HCT116 (cell line): Measurements from ENCODE around the gene APP. TPM values are rescaled to one million over a fixed set of nuclear protein-coding genes. Genes with fewer than 3 reads are reported as not detected.

Experiments
- ATAC-seq: fragments of 200-7000 bp; cut with Tn5 transposase; 2 replicates; pipeline ENCODE4 v1.9.1; 2020; ENCODE audit warnings: mild to moderate bottlenecking, moderate library complexity
- BruUV-seq: library from RNA; stranded (reverse); fragments of 400-500 nt; replicated peaks from 2 replicates; lab custom pipeline; 2021; lab: Mats Ljungman, UMichigan
- CTCF ChIA-PET: fragments of 300-600 bp; sonication (Branson Sonifier 250); formaldehyde crosslinking; loops from one replicate; lab custom pipeline; 2021; ENCODE audit warnings: antibody characterized with exemption; lab: Charles Lee
- POLR2A ChIA-PET: fragments of 300-600, 350-600 bp; sonication (Branson Sonifier 250); formaldehyde crosslinking; loops from one replicate; lab custom pipeline; 2021; ENCODE audit warnings: antibody characterized with exemption; lab: Charles Lee
- RAD21 ChIA-PET, 2 experiments: fragments of 300-600 bp; sonication (Branson Sonifier 250); formaldehyde crosslinking; loops; one replicate each; lab custom pipeline; 2023; ENCODE audit warnings: low total read pairs in 2 of 2; ENCODE audit not compliant: uncharacterized antibody in 2 of 2, unreplicated experiment in 2 of 2, low non-redundant PET in 1 of 2; lab: Charles Lee
- DNase-seq: peaks from one replicate; pipeline ENCODE4 v3.0.0-alpha.2; 2010; ENCODE audit warnings: low read depth, low spot score
- H2AFZ ChIP-seq: fragments of 200-600 bp; shearing (Covaris generic), sonication (generic); 2 replicates; pipeline ENCODE4 v1.6.1; 2017; ENCODE audit warnings: low read depth, mixed run types, mixed read lengths, antibody characterized with exemption, low read length; ENCODE audit not compliant: poor library complexity, severe bottlenecking
- H3K27ac ChIP-seq: 2 replicates; pipeline ENCODE4 v1.5.1; 2012; ENCODE audit warnings: low read depth, low read length
- H3K27me3 ChIP-seq: fragments of 200-600 bp; sonication (generic); 2 replicates; pipeline ENCODE4 v1.6.1; 2016; ENCODE audit warnings: mixed run types, low read length, mixed read lengths; ENCODE audit not compliant: insufficient read depth
- H3K36me3 ChIP-seq, 2 experiments: fragments of 200-500 bp in 1 of 2; fragments of 200-600 bp in 1 of 2; sonication (Bioruptor generic) in 1 of 2; sonication (generic) in 1 of 2; 2 replicates each; pipeline versions ENCODE4 v1.5.1 to v1.6.1; 2014 to 2016; ENCODE audit warnings: low read length in 2 of 2, inconsistent platforms in 1 of 2, mixed read lengths in 1 of 2, mixed run types in 1 of 2; ENCODE audit not compliant: insufficient read depth in 2 of 2, control insufficient read depth in 1 of 2
- H3K4me1 ChIP-seq, 2 experiments: fragments of 200-600 bp in 1 of 2; sonication (generic) in 1 of 2; 2 replicates each; pipeline versions ENCODE4 v1.5.1 to v1.6.1; 2012 to 2017; ENCODE audit warnings: low read length in 2 of 2, inconsistent platforms in 1 of 2, mild to moderate bottlenecking in 1 of 2, mixed read lengths in 1 of 2, mixed run types in 1 of 2, moderate library complexity in 1 of 2; ENCODE audit not compliant: insufficient read depth in 2 of 2, control insufficient read depth in 1 of 2
- H3K4me2 ChIP-seq: fragments of 200-600 bp; sonication (generic); 2 replicates; pipeline ENCODE4 v1.6.1; 2017; ENCODE audit warnings: mixed run types, low read length, mixed read lengths
- H3K4me3 ChIP-seq, 2 experiments: fragments of 200-600 bp in 1 of 2; sonication (generic) in 1 of 2; replicated peaks in 1 of 2; 2 replicates each; pipeline ENCODE4 v1.5.1; 2011 to 2016; ENCODE audit warnings: low read length in 2 of 2, control low read depth in 1 of 2, low read depth in 1 of 2, mild to moderate bottlenecking in 1 of 2, mixed read lengths in 1 of 2, mixed run types in 1 of 2
- H3K79me2 ChIP-seq: fragments of 200-600 bp; sonication (generic); 2 replicates; pipeline ENCODE4 v1.6.1; 2017; ENCODE audit warnings: mild to moderate bottlenecking, mixed run types, low read length, moderate library complexity, mixed read lengths; ENCODE audit not compliant: insufficient read depth
- H3K9ac ChIP-seq: fragments of 200-600 bp; sonication (generic); 2 replicates; pipeline ENCODE4 v1.6.1; 2016; ENCODE audit warnings: low read length, mixed read lengths
- H3K9me2 ChIP-seq: fragments of 200-600 bp; sonication (generic), shearing (Covaris generic); 2 replicates; pipeline ENCODE4 v1.6.1; 2017; ENCODE audit warnings: mixed run types, mild to moderate bottlenecking, moderate library complexity; ENCODE audit not compliant: insufficient read depth
- H3K9me3 ChIP-seq, 2 experiments: fragments of 200-500 bp in 1 of 2; fragments of 200-600 bp in 1 of 2; sonication (Bioruptor generic) in 1 of 2; sonication (generic) in 1 of 2; 2 replicates each; pipeline ENCODE4 v1.6.1; 2014 to 2017; ENCODE audit warnings: low read length in 2 of 2, mixed read lengths in 2 of 2, inconsistent platforms in 1 of 2, low read depth in 1 of 2, mild to moderate bottlenecking in 1 of 2, mixed run types in 1 of 2, moderate library complexity in 1 of 2; ENCODE audit not compliant: control insufficient read depth in 1 of 2, insufficient read depth in 1 of 2
- H4K20me1 ChIP-seq: fragments of 200-600 bp; sonication (generic), shearing (Covaris generic); 2 replicates; pipeline ENCODE4 v1.6.1; 2017; ENCODE audit warnings: mixed run types, mild to moderate bottlenecking, moderate library complexity; ENCODE audit not compliant: insufficient read depth
- ATF3 ChIP-seq: IDR thresholded peaks from 2 replicates; pipeline ENCODE4 v1.6.1; 2012
- CBX3 ChIP-seq: IDR thresholded peaks from 2 replicates; pipeline ENCODE4 v1.6.1; 2012; ENCODE audit warnings: low read depth
- CEBPB ChIP-seq: IDR thresholded peaks from 2 replicates; pipeline ENCODE4 v1.6.1; 2012; ENCODE audit warnings: low read depth
- CTCF ChIP-seq, 3 experiments: fragments of 200-600 bp in 1 of 3; sonication (generic) in 1 of 3; IDR thresholded peaks in 2 of 3; conservative IDR thresholded peaks in 1 of 3; 2 replicates each; pipeline ENCODE4 v1.5.1; 2012 to 2017; ENCODE audit warnings: low read depth in 2 of 3, low read length in 2 of 3, antibody characterized with exemption in 1 of 3, borderline replicate concordance in 1 of 3, control low read depth in 1 of 3, mild to moderate bottlenecking in 1 of 3, mixed read lengths in 1 of 3, mixed run types in 1 of 3, moderate library complexity in 1 of 3; ENCODE audit not compliant: insufficient read depth in 1 of 3
- EZH2 ChIP-seq: fragments of 200-600 bp; sonication (generic); IDR thresholded peaks from 2 replicates; pipeline ENCODE4 v1.6.1; 2017; ENCODE audit warnings: antibody characterized with exemption, mixed run types
- EZH2phosphoT487 ChIP-seq: fragments of 200-600 bp; IDR thresholded peaks from 2 replicates; pipeline ENCODE4 v1.6.1; 2018; ENCODE audit warnings: antibody characterized with exemption, borderline replicate concordance
- FOSL1 ChIP-seq: IDR thresholded peaks from 2 replicates; pipeline ENCODE4 v1.6.1; 2012; ENCODE audit warnings: low read depth
- MAX ChIP-seq: IDR thresholded peaks from 2 replicates; pipeline ENCODE4 v1.6.1; 2012
- POLR2A ChIP-seq: IDR thresholded peaks from 2 replicates; pipeline ENCODE4 v1.7.0; 2011; ENCODE audit warnings: borderline replicate concordance; ENCODE audit not compliant: insufficient read depth, insufficient read length; ENCODE audit errors: extremely low read depth
- RAD21 ChIP-seq: IDR thresholded peaks from 2 replicates; pipeline ENCODE4 v1.6.1; 2012; ENCODE audit warnings: low read depth, mild to moderate bottlenecking
- SIN3A ChIP-seq: IDR thresholded peaks from 2 replicates; pipeline ENCODE4 v1.6.1; 2012; ENCODE audit warnings: low read depth
- SP1 ChIP-seq: IDR thresholded peaks from 2 replicates; pipeline ENCODE4 v1.6.1; 2012; ENCODE audit warnings: low read depth
- SRF ChIP-seq: IDR thresholded peaks from 2 replicates; pipeline ENCODE4 v1.6.1; 2012; ENCODE audit warnings: low read depth
- YY1 ChIP-seq: IDR thresholded peaks from 2 replicates; pipeline ENCODE4 v1.6.1; 2011; ENCODE audit warnings: low read length, low read depth, moderate library complexity, mild to moderate bottlenecking; ENCODE audit not compliant: insufficient replicate concordance; ENCODE audit errors: extremely low read depth
- ZNF274 ChIP-seq: fragments of 200-500 bp; sonication (Bioruptor generic); IDR thresholded peaks from 2 replicates; pipeline ENCODE4 v1.6.1; 2014; ENCODE audit warnings: mild to moderate bottlenecking, low read depth, low read length, inconsistent platforms
- intact Hi-C: fragments of 100-400 bp; cut with micrococcal nuclease; formaldehyde crosslinking; loops from 2 replicates; pipeline ENCODE4 v1.10.0; 2022
- total RNA-seq: library from RNA; stranded (reverse); gene quantifications from one replicate; pipeline ENCODE4 v1.2.1, GENCODE V29; 2021; ENCODE audit not compliant: unreplicated experiment

Gene APP
- total RNA-seq, 1 experiment from 2014 or later: 267 TPM

- TF ChIP-seq EZH2phosphoT487 (no peak), FOSL1 (no peak), YY1 (no peak), CEBPB (no peak), ATF3 (no peak), ZNF274 (no peak), POLR2A (no peak), SP1 (no peak), CBX3 (no peak), SIN3A (no peak), RAD21 (no peak), EZH2 (no peak), CTCF (IDR thresholded peaks at IDR 0.05 in 2 of 3, conservative IDR thresholded peaks at IDR 0.05 in 1 of 3; ENCODE audit: borderline replicate concordance in 1 of 3, insufficient read depth in 1 of 3, low read depth in 2 of 3, low read length in 2 of 3) (no peak), SRF (no peak), MAX (no peak)
- ChIA-PET POLR2A (no interaction called here), CTCF (interaction anchor here (2.2 kb wide), 1 partner anchor 9 kb away, joined by 9 read pairs; the partner anchor contains the start of gene APP), RAD21 (no interaction called here)
- H3K27me3 ChIP-seq: no peaks in the 10 kb centered on the region
- intact Hi-C loops: loop anchor here (10.0 kb wide), 1 partner anchor 557 kb away; the partner anchor contains the start of gene MRPL39
- H3K79me2 ChIP-seq: peaks cover 98% of the 10 kb centered on the region
- H3K36me3 ChIP-seq: no peaks in the 10 kb centered on the region
- H3K27ac ChIP-seq: no peak overlapping the region
- DNase-seq (no peak), ATAC-seq (no peak)
- no TSS peak for BruUV-seq
- H3K9ac ChIP-seq: no peak overlapping the region
- H3K4me2 ChIP-seq: no peak overlapping the region
- no peak overlapping the region for H3K4me3 ChIP-seq
- H3K9me2 ChIP-seq: no peaks in the 10 kb centered on the region
- no peaks in the 10 kb centered on the region; the same call in 1 of the 2 replicates for H4K20me1 ChIP-seq
- H2AFZ ChIP-seq: no peak overlapping the region
- H3K9me3 ChIP-seq: no peaks in the 10 kb centered on the region
- H3K4me1 ChIP-seq: peaks cover 17 to 23% of the 10 kb centered on the region in 2 experiments
Observed at GRCh38 chr21:26162081-26162480, 8.5 kb downstream of the APP start.
